Adrenal gland (tissue), 12 donors: ENCODE results near the gene ASH1L. TPM values are rescaled to one million over a fixed set of nuclear protein-coding genes. Genes with fewer than 3 reads are reported as not detected.
"Not testable (repeated sequence)": the region's sequence is repeated elsewhere in the genome, so short reads cannot be mapped to it uniquely, and the experiment has no call there.

ENCODE experiments used
- DNase-seq, 7 donors: peaks; one replicate each; pipeline ENCODE4 v3.0.0-alpha.2; 2019 to 2020
- H3K27ac ChIP-seq, 5 donors: fragments of 200-600 bp; sonication (generic) in 4 of 5; 1 replicate in 3 of 5; 2 replicates in 2 of 5; pipeline versions ENCODE4 v1.5.1 to v1.8.0; 2016 to 2020; ENCODE audit warnings: mild to moderate bottlenecking in 1 of 5
- H3K27me3 ChIP-seq: fragments of 200-600 bp; 2 replicates; pipeline ENCODE4 v1.8.0; 2021
- H3K36me3 ChIP-seq, 2 donors: fragments of 200-600 bp; replicated peaks in 1 of 2; 1 replicate in 1 of 2; 2 replicates in 1 of 2; pipeline versions ENCODE4 v1.5.1 to v1.8.0; 2018 to 2022
- H3K4me1 ChIP-seq, 2 donors: fragments of 200-600 bp; replicated peaks in 1 of 2; 1 replicate in 1 of 2; 2 replicates in 1 of 2; pipeline versions ENCODE4 v1.5.1 to v1.8.0; 2018 to 2021
- H3K4me3 ChIP-seq, 4 donors: fragments of 200-600 bp; sonication (generic) in 3 of 4; one replicate each; pipeline ENCODE4 v1.5.1; 2016 to 2018
- H3K9me3 ChIP-seq, 3 donors: fragments of 200-600 bp; sonication (generic) in 1 of 3; replicated peaks in 1 of 3; 1 replicate in 2 of 3; 2 replicates in 1 of 3; pipeline versions ENCODE4 v1.5.1 to v1.8.0; 2016 to 2021
- CTCF ChIP-seq, 6 experiments: fragments of 450-650 bp in 4 of 6; fragments of 200-600 bp in 2 of 6; sonication (generic) in 1 of 6; IDR thresholded peaks; 1 replicate in 5 of 6; 2 replicates in 1 of 6; pipeline versions ENCODE4 v1.5.1 to v1.8.0; 2016 to 2021; ENCODE audit warnings: antibody characterized with exemption in 6 of 6, mild to moderate bottlenecking in 2 of 6, moderate library complexity in 1 of 6
- POLR2A ChIP-seq, 2 donors: fragments of 450-650 bp; IDR thresholded peaks; one replicate each; pipeline ENCODE4 v1.6.1; 2017; ENCODE audit warnings: antibody characterized with exemption in 2 of 2, mild to moderate bottlenecking in 2 of 2, moderate library complexity in 1 of 2
- WGBS, 4 donors: extraction: QIAGEN DNeasy Blood & Tissue Kit in 2 of 4; methylation state at CpG; one replicate each; pipeline versions ENCODE4 v1.1.5 to v1.1.7; 2013 to 2017; 5-methylcytosine and 5-hydroxymethylcytosine counted together
- intact Hi-C, 2 donors: fragments of 100-400 bp; cut with DNase I; formaldehyde crosslinking; loops; one replicate each; pipeline versions ENCODE4 v1.14.1 to v1.15.0; 2022 to 2023
- polyA plus RNA-seq, 3 donors: library from polyadenylated mRNA; stranded (reverse); fragments of 200-250 nt in 2 of 3; fragments of 350-450 nt in 1 of 3; fragmentation: Illumina TruSeq in 1 of 3; extraction: RNeasy Lipid Tissue Mini Kit (QIAGEN cat#74804) in 1 of 3; gene quantifications; one replicate each; pipeline ENCODE4 v1.2.3, GENCODE V29; 2013 to 2014
- total RNA-seq, 9 donors: library from RNA; depleted of rRNA in 4 of 9; stranded (reverse); fragments of >200 nt in 4 of 9; fragments of 120-200 nt in 1 of 9; fragmentation: NEBNext Ultra II Directional in 1 of 9; extraction: Animal tissue kit (Norgen Biotek cat#: 25700) in 1 of 9; gene quantifications; one replicate each; pipeline versions ENCODE4 v1.1.0 to v1.2.4, GENCODE V29; 2013 to 2023
- donor health status: healthy with polysubstance abuse.
- donor health status: Bipolar disorder and iron deficiency.
- donor health status: DM: yes; HTN: yes; CAD: no.
- donor health status: DM: no; HTN: no; CAD: no.
- donor health status: DM: no; HTN: no; CAD: no.
- donor health status: DM: yes; HTN: yes; CAD: no.

ASH1L gene
- total and polyA plus RNA-seq, 12 donors, result 3.7 to 59.3 (median 41.8) TPM

DNA sequence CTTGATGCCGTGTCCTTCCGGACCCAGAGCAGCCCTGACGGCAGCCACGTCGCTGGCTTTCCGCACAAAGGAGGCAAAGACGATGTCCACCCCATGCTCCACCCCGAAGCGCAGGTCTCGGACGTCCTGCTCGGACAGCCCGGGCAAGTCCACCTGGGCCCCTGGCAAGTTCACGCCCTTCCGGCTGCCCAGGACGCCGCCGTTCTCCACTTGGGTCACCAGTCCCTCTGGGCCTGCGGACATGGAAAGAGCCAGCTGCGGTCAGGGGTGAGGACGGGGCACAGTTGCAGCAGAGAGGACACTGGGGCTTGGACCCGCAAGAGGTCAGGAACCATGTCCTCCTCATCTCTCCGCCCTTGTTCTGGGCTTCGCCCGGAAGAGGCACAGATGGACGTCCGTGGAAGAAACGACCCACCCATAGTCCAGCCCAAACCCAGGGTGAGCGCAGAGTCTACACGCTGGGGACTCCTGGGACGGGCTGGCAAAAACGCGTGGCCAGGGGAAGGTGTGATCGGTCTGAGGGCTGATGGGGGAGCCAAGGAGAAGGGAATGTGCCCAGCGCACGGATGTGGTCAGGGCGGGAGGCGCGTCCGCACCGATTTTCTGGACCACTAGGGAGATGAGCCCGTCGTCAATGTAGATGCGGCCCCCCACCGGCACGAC, 268.0 kb downstream of the ASH1L start:
- Histone ChIP-seq H3K9me3 (no peaks in the 10 kb centered on the region), H3K4me1 (no peaks in the 10 kb centered on the region), H3K36me3 (no peaks in the 10 kb centered on the region), H3K4me3 (no peak overlapping the region), H3K27me3 (peaks cover 20% of the 10 kb centered on the region), H3K27ac (no peak overlapping the region)
- TF ChIP-seq CTCF (IDR thresholded peaks at IDR 0.05) (no peak), POLR2A (IDR thresholded peaks at IDR 0.05) (no peak)
- intact Hi-C loops, result no loop called here
- 38 to 44% (median 38%) methylated on average over 19 to 46 of the region's 46 CpGs for WGBS, 4 donors
- no peak for DNase-seq

GRCh38 chr1:155293086-155293749, 269.4 kb downstream of the ASH1L start:
- TF ChIP-seq POLR2A (IDR thresholded peaks at IDR 0.05) (no peak), CTCF (IDR thresholded peaks at IDR 0.05) (no peak)
- WGBS, 4 donors, result 82 to 92% (median 88%) methylated on average over 3 to 17 of the region's 17 CpGs

GRCh38 chr1:155291006-155291405, 271.6 kb downstream of the ASH1L start:
- H3K9me3 ChIP-seq, H3K36me3 ChIP-seq, H3K4me1 ChIP-seq, DNase-seq, H3K27ac ChIP-seq, intact Hi-C loops, H3K4me3 ChIP-seq: not testable (repeated sequence)
- 75 to 85% (median 75%) methylated on average over 10 of the region's 10 CpGs for WGBS, 4 donors
- H3K27me3 ChIP-seq, result peaks cover 18% of the 10 kb centered on the region

More at GRCh38 chr1:155293086-155293749, 269.4 kb downstream of the ASH1L start:
- Histone ChIP-seq H3K27me3 (peaks cover 20% of the 10 kb centered on the region), H3K36me3 (no peaks in the 10 kb centered on the region), H3K27ac (no peak overlapping the region), H3K9me3 (no peaks in the 10 kb centered on the region), H3K4me1 (no peaks in the 10 kb centered on the region), H3K4me3 (no peak overlapping the region)
- intact Hi-C loops, result no loop called here
- DNase-seq, result no peak

DNA sequence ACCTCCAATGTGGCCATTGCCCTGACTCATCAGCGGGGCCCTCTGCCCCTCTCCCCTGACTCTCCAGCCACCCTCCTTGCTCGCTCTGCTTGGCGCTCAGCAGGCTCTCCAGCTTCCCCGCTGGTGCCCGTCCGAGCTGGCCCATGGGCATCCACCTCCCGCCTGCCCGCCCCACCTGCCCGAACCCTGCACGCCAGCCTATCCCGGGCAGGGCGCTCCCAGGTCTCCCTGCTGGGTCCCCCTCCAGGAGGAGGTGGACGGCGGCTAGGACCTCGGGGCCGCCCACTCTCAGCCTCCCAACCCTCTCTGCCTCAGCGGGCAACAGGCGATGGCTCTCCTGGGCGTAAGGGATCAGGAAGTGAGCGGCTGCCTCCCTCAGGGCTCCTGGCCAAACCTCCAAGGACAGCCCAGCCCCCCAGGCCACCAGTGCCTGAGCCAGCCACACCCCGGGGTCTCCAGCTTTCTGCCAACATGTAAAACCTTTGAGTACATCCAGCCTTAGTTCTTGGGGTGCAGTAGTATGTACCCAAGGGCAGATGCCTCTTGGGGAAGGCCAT, 274.5 kb downstream of the ASH1L start:
- Histone ChIP-seq H3K36me3 (no peaks in the 10 kb centered on the region), H3K27ac (no peak overlapping the region), H3K4me3 (no peak overlapping the region), H3K9me3 (no peaks in the 10 kb centered on the region), H3K27me3 (no peaks in the 10 kb centered on the region), H3K4me1 (no peaks in the 10 kb centered on the region)
- 73 to 95% (median 92%) methylated on average over 3 to 21 of the region's 21 CpGs for WGBS, 4 donors
- intact Hi-C loops, result no loop called here
- no peak for DNase-seq
- no peak for TF ChIP-seq CTCF (IDR thresholded peaks at IDR 0.05)
- TF ChIP-seq POLR2A (IDR thresholded peaks at IDR 0.05), result no peak
